Vagina (tissue), 2 donors: Measurements from ENCODE around the gene BEST1.

Experiments
- POLR2A ChIP-seq, 2 donors: fragments of 450-650 bp; IDR thresholded peaks; one replicate each; pipeline ENCODE4 v1.6.1; 2017; ENCODE audit warnings: antibody characterized with exemption in 2 of 2, mild to moderate bottlenecking in 2 of 2, moderate library complexity in 2 of 2
- TF ChIP-seq, protein P1 (sequence below), 3 experiments: fragments of 450-650 bp in 2 of 3; fragments of 200-600 bp in 1 of 3; sonication (generic) in 1 of 3; IDR thresholded peaks; one replicate each; pipeline ENCODE4 v1.5.1; 2017 to 2019; ENCODE audit warnings: antibody characterized with exemption in 3 of 3, mild to moderate bottlenecking in 2 of 3, moderate library complexity in 2 of 3

DNA sequence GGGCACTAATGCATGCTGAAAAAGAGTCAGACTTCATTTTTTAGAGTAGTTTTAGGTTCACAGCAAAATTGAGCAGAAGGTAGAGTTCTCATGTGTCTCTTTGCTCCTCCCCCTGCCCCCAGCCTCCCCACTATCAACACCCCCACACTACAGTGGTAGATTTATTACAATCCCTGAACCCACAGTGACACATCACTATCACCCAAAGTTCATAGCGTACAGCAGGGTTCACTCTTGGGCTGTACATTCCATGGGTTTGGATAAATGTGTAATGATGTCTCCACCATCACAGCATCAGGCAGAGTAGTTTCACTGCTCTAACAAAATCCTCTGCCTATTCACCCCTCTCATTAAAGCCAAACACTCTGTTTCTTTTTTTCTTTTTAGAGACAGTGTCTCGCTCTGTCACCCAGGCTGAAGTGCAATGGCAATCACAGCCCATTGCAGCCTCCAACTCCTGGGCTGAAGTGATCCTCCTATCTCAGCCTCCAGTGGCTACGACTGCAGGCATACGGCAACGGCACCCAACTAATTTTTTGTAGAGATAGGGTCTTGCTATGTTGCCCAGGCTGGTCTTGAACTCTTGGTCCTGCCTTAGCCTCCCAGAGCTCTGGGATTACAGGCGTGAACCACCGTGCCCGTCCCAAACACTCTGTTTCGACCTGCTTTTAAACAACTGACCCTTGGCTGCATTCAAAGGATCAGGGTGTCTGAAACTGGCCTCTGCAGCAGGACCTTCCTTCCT lies 4.1 kb downstream of the BEST1 start:
- TF ChIP-seq, protein P1, sequence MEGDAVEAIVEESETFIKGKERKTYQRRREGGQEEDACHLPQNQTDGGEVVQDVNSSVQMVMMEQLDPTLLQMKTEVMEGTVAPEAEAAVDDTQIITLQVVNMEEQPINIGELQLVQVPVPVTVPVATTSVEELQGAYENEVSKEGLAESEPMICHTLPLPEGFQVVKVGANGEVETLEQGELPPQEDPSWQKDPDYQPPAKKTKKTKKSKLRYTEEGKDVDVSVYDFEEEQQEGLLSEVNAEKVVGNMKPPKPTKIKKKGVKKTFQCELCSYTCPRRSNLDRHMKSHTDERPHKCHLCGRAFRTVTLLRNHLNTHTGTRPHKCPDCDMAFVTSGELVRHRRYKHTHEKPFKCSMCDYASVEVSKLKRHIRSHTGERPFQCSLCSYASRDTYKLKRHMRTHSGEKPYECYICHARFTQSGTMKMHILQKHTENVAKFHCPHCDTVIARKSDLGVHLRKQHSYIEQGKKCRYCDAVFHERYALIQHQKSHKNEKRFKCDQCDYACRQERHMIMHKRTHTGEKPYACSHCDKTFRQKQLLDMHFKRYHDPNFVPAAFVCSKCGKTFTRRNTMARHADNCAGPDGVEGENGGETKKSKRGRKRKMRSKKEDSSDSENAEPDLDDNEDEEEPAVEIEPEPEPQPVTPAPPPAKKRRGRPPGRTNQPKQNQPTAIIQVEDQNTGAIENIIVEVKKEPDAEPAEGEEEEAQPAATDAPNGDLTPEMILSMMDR (IDR thresholded peaks at IDR 0.05), result no peak
- TF ChIP-seq POLR2A (IDR thresholded peaks at IDR 0.05), result no peak
